Muscle layer of duodenum (tissue), 2 donors: ENCODE data around the gene SDK1.
"Not testable (repeated sequence)": the region's sequence is repeated elsewhere in the genome, so short reads cannot be mapped to it uniquely, and the experiment has no call there.

Experiments
- H3K27ac ChIP-seq: one replicate; pipeline ENCODE4 v1.7.0; 2013; ENCODE audit warnings: mild to moderate bottlenecking, low read length
- H3K27me3 ChIP-seq: one replicate; pipeline ENCODE4 v1.7.0; 2013; ENCODE audit warnings: low read depth, mild to moderate bottlenecking, control low read depth, low read length
- H3K36me3 ChIP-seq, 2 donors: one replicate each; pipeline ENCODE4 v1.7.0; 2013; ENCODE audit warnings: low read length in 2 of 2, control low read depth in 1 of 2, mild to moderate bottlenecking in 1 of 2; ENCODE audit not compliant: insufficient read depth in 2 of 2, control insufficient read depth in 1 of 2
- H3K4me1 ChIP-seq, 2 donors: one replicate each; pipeline ENCODE4 v1.7.0; 2013; ENCODE audit warnings: low read length in 2 of 2, mild to moderate bottlenecking in 2 of 2, control low read depth in 1 of 2, moderate library complexity in 1 of 2; ENCODE audit not compliant: insufficient read depth in 2 of 2, control insufficient read depth in 1 of 2
- H3K4me3 ChIP-seq, 2 donors: one replicate each; pipeline ENCODE4 v1.7.0; 2013; ENCODE audit warnings: low read length in 2 of 2, low read depth in 1 of 2, mild to moderate bottlenecking in 1 of 2
- H3K9me3 ChIP-seq, 2 donors: one replicate each; pipeline ENCODE4 v1.7.0; 2013; ENCODE audit warnings: low read length in 2 of 2, control low read depth in 1 of 2, mild to moderate bottlenecking in 1 of 2; ENCODE audit not compliant: control insufficient read depth in 1 of 2
- donor health status: healthy.

SDK1 gene

DNA sequence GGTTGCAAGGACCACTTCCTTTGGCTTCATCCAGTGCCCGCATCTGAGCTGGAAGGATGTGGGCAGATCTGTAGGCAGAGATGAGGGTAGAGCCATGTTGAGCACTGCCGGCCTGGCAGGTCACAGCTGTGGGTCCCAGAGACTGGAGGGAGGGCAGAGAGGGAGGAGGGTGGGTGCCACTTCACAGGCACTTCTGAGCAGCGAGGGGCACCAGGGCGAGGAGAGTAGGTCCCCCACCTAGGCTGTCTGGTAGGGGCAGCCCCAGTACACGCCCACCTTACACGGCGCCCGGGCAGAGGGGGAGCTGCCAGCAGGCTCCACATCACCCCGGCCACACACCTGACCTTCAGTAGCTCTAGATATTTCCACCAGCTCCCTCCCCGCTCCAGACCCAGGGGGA lies 908.1 kb downstream of the SDK1 start:
- Histone ChIP-seq H3K36me3 (no peaks in the 10 kb centered on the region), H3K4me3 (no peak overlapping the region), H3K27ac (no peak overlapping the region), H3K9me3 (no peaks in the 10 kb centered on the region), H3K4me1 (no peaks in the 10 kb centered on the region), H3K27me3 (no peaks in the 10 kb centered on the region)

DNA sequence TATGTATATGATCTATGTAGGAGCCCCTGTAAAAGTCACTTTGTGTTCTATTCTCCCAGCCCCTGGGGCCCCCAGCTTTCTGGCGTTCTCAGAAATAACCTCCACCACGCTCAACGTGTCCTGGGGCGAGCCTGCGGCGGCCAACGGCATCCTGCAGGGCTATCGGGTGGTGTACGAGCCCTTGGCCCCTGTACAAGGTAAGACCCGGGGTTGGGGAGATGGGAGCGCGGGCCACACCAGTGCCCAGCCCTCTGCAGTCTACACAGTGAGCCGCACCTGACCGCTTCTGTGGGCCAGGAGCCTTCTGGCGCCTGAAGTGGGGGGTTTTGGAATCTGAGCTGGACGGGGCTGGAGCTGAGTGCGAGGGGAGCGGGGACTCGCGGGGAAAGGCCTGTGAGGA lies 908.9 kb downstream of the SDK1 start:
- no peaks in the 10 kb centered on the region for H3K9me3 ChIP-seq
- H3K4me1 ChIP-seq: no peaks in the 10 kb centered on the region
- no peak overlapping the region for H3K4me3 ChIP-seq
- no peaks in the 10 kb centered on the region for H3K36me3 ChIP-seq
- no peaks in the 10 kb centered on the region for H3K27me3 ChIP-seq
- no peak overlapping the region for H3K27ac ChIP-seq

DNA sequence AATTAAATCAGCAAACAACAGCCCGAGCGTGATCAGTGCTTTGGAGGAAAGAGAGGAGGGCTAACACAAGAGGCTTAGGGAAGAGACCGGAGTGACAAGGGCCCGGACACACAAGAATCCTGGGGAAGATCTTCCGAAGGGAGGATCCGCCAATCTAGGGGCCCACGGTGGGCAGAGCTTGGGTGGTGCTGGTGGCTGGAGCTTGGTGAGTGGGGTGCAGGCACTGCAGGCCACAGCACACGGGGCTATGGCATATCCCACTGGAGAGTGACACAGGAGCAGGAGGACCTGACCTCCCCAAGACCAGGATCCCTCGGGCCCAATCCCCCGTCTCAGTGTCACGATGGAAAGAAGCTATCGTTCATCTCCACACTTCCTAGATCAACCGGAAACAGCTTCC lies 909.8 kb downstream of the SDK1 start:
- no peaks in the 10 kb centered on the region for H3K36me3 ChIP-seq
- H3K27me3 ChIP-seq: no peaks in the 10 kb centered on the region
- no peaks in the 10 kb centered on the region for H3K4me1 ChIP-seq
- H3K27ac ChIP-seq: no peak overlapping the region
- no peak overlapping the region for H3K4me3 ChIP-seq
- no peaks in the 10 kb centered on the region for H3K9me3 ChIP-seq

DNA sequence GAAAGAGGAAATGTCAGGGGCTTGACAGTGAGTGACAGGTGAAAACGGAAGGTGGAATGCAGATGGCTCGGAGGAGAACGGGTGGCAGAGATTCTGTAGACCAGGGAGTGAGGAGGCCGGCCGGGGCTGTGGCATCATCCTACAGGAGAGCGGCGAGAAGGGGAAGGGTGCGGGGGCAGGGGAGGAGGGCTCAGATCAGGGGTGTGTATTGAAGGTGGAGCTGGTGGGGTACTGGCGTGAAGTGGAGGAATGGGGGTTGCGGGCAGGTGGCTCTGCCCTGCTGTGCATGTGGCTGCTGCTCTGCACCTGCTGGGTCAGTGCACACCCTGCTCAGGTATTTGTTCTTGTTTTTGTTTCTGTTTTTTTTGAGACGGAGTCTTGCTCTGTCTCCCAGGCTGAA lies 910.2 kb downstream of the SDK1 start:
- no peak overlapping the region for H3K4me3 ChIP-seq
- no peaks in the 10 kb centered on the region for H3K36me3 ChIP-seq
- H3K4me1 ChIP-seq: no peaks in the 10 kb centered on the region
- no peak overlapping the region for H3K27ac ChIP-seq
- no peaks in the 10 kb centered on the region for H3K27me3 ChIP-seq
- H3K9me3 ChIP-seq: no peaks in the 10 kb centered on the region

DNA sequence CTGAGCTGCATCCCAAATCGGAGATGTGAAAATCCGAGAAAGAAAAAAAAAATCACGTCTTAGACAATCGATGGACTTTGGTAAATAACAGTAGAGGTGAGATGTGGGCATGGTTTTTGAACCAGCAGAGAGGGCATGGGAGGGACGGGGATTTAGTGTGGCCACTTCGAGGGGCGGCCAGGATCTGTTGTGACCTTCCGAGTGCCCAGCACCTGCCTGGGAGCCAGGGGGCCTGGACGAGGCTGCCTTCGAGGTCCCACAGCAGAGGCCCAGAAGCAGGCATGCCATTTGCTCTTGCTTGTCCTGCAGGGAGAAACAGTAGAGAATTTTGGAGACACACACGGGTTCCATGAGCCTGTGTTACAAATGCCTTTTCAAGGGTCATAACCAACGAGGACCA lies 911.3 kb downstream of the SDK1 start:
- H3K27me3 ChIP-seq: no peaks in the 10 kb centered on the region
- H3K27ac ChIP-seq: no peak overlapping the region
- no peaks in the 10 kb centered on the region for H3K9me3 ChIP-seq
- no peak overlapping the region for H3K4me3 ChIP-seq
- H3K4me1 ChIP-seq: no peaks in the 10 kb centered on the region
- no peaks in the 10 kb centered on the region for H3K36me3 ChIP-seq

DNA sequence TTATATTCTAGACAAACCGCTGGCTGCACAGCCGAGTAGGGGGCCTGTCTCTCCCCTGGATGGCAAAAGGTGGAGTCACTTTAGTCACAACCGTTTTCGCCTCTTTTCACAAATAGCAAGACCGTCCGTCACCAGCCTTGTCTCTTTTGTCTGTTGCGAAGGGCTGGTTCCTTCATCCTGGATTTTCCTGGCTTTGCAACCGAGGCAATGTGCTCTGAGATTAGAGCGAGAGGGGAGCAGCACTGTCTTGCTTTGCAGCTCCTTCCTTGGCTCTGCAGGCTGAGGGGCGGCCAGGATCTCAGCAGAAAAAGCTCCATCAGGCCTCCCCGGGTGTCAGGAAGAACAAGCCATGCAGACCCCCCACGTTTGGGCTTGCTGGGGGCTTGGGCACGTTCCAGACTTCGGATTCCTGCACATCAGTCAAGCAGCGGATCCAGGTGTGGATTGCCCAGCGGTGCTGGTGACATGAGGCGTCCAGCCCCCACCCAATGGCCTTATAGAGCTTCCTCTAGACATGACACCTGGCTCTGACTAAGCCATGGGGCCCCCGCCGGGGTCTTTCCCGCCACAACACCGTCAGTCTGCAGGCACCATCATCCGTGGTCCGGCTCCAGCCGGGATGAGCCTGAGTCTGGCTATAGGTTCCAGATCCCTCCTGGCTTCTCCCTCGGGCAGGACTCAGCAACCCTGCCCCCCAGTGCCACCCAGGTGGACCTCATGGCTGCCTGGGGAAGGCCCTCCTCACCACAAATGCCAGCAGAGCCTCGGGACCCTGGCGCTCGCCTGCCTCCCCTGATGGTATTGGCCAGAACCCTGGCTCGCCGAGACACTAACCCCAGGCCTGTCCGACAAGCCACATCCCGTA lies 913.5 kb downstream of the SDK1 start:
- no peak overlapping the region for H3K4me3 ChIP-seq
- no peaks in the 10 kb centered on the region for H3K27me3 ChIP-seq
- H3K27ac ChIP-seq: no peak overlapping the region
- no peaks in the 10 kb centered on the region for H3K36me3 ChIP-seq
- no peaks in the 10 kb centered on the region for H3K9me3 ChIP-seq
- no peaks in the 10 kb centered on the region for H3K4me1 ChIP-seq

DNA sequence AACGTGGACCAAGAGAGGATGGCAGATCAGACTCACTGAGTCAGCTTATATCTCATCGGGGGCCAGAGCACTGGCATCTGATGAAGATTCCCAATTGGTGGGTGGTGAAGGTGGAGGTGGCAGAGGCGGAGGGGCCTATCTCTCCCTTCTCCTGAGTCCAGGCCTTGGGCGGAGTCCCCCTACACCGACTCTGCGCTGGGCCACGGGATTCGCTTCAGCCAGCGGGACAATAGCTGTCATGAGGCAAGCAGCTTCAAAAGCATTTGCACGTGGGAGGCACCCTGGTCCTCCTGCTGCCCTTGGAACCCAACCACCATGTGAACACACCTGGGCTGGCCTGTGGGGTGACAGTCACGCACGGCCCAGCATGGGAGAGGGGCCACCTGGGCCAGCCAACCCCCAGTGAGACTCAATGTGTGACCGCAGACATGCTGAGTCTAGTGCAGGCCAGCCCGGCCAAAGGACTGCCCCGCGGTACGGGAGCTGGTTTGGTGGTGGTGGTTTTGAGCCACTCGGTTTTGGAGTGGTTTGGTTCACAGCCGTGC lies 914.2 kb downstream of the SDK1 start:
- Histone ChIP-seq H3K9me3 (no peaks in the 10 kb centered on the region), H3K36me3 (no peaks in the 10 kb centered on the region), H3K4me3 (no peak overlapping the region), H3K4me1 (no peaks in the 10 kb centered on the region), H3K27me3 (no peaks in the 10 kb centered on the region), H3K27ac (no peak overlapping the region)

DNA sequence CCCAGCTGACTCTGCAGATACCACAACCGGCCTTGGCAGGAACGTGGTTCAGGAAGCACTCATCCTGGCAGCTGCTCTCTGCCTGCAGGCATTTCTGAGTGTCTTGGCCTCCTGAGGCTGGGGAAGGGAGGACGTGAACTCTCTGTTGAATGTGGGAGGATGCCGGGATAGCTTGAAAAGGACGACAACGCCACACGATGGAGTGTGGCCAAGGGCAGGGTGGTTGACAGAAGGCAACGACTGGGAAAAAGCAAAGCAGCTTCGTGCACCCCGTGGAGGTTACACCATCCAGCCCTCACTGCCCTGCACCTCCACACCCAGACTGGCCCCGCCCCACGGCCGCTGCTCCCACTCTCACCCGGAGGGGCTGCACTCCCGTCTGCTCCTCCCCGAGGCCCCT lies 915.0 kb downstream of the SDK1 start:
- H3K9me3 ChIP-seq: no peaks in the 10 kb centered on the region
- no peak overlapping the region for H3K4me3 ChIP-seq
- no peaks in the 10 kb centered on the region for H3K27me3 ChIP-seq
- H3K36me3 ChIP-seq: no peaks in the 10 kb centered on the region
- H3K4me1 ChIP-seq: no peaks in the 10 kb centered on the region
- no peak overlapping the region for H3K27ac ChIP-seq

DNA sequence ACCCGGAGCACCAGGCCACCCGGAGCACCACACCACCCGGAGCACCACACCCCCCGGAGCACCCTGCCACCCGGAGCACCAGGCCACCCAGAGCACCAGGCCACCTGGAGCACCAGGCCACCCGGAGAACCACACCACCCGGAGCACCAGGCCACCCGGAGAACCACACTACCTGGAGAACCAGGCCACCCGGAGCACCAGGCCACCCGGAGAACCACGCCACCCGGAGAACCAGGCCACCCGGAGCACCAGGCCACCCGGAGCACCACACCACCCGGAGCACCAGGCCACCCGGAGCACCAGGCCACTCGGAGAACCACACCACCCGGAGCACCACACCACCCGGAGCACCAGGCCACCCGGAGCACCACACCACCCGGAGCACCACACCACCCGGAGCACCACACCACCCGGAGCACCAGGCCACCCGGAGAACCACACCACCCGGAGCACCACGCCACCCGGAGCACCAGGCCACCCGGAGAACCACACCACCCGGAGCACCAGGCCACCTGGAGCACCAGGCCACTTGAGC lies 916.1 kb downstream of the SDK1 start:
- H3K4me3 ChIP-seq, H3K36me3 ChIP-seq, H3K27me3 ChIP-seq, H3K9me3 ChIP-seq, H3K27ac ChIP-seq, H3K4me1 ChIP-seq: not testable (repeated sequence)

DNA sequence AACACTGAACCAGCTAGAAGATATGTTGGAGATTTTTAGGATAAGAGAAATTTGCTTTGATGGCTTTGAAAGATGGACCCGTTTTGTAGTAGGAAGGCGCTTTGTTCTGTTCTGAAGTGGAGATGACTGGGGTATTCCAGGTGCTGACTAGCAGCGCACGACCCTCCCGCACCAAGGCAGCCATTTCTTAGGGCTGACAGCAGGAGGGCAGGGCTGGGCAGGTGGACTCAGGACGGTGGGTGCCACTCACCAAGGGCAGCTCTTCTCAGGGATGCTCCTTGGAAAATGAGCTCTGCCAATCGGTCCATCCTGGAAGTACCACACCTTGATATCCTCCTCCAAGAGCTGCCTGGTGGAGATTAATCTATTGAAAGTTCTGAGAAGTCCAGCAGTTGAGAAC lies 917.4 kb downstream of the SDK1 start:
- H3K4me1 ChIP-seq: no peaks in the 10 kb centered on the region
- no peaks in the 10 kb centered on the region for H3K27me3 ChIP-seq
- peaks cover 0 to 5% of the 10 kb centered on the region in 2 donors for H3K36me3 ChIP-seq
- H3K4me3 ChIP-seq: no peak overlapping the region
- H3K9me3 ChIP-seq: no peaks in the 10 kb centered on the region
- H3K27ac ChIP-seq: no peak overlapping the region

DNA sequence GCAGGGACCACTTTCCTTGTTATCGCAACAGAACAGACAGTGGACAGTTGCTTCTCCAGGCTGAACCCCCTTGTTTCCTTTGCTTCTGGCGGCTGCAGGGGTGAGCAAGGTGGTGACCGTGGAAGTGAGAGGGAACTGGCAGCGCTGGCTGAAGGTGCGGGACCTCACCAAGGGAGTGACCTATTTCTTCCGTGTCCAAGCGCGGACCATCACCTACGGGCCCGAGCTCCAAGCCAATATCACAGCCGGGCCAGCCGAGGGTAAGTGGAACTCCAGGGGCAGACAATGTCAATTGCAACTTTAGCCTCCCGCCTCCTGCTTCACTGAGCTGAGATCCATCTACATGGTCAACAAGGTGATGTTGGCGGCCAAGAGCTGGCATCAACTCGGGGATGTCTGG lies 919.0 kb downstream of the SDK1 start:
- Histone ChIP-seq H3K27me3 (no peaks in the 10 kb centered on the region), H3K27ac (no peak overlapping the region), H3K4me3 (no peak overlapping the region), H3K4me1 (no peaks in the 10 kb centered on the region), H3K36me3 (peaks cover 0 to 5% of the 10 kb centered on the region in 2 donors), H3K9me3 (no peaks in the 10 kb centered on the region)
